IPS-18a (cell line): ENCODE results near the gene SDC3.
A peak's percentile ranks its signal among the peaks of the same experiment; 100 is the strongest.

Experiments used
- H3K27ac ChIP-seq: one replicate; pipeline ENCODE4 v1.5.1; 2013; ENCODE audit warnings: low read length
- H3K27me3 ChIP-seq: one replicate; pipeline ENCODE4 v1.6.1; 2013; ENCODE audit warnings: mild to moderate bottlenecking, low read length; ENCODE audit not compliant: control insufficient read depth, insufficient read depth
- H3K36me3 ChIP-seq: one replicate; pipeline ENCODE4 v1.6.1; 2013; ENCODE audit warnings: low read depth, low read length; ENCODE audit not compliant: control insufficient read depth
- H3K4me1 ChIP-seq: one replicate; pipeline ENCODE4 v1.6.1; 2013; ENCODE audit warnings: low read depth, low read length; ENCODE audit not compliant: control insufficient read depth
- H3K4me3 ChIP-seq: one replicate; pipeline ENCODE4 v1.5.1; 2013; ENCODE audit warnings: low read length
- H3K9ac ChIP-seq: one replicate; pipeline ENCODE4 v1.6.1; 2013; ENCODE audit warnings: mild to moderate bottlenecking, low read length, moderate library complexity
- H3K9me3 ChIP-seq: one replicate; pipeline ENCODE4 v1.6.1; 2013; ENCODE audit warnings: low read depth, low read length; ENCODE audit not compliant: control insufficient read depth

Gene SDC3

DNA sequence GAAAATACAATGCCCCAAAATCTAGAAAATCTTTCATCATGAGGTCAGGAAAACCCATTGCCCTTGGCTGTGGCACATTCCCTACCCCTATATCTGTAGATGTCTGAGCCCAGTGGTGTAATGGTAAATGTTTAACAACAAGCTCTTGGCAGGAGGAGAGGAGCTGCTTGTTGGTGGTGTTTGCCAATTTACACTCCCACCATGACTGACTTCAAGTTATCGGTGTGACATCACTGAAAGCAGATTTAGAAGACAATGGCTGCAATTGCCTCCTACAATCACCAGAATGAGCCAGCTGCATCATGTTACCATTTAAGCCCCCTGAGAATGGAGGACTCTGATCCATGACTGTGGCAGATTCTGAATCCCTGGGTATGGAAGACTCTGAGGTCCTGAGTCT, 70.9 kb downstream of the SDC3 start:
- no peak overlapping the region for H3K27ac ChIP-seq
- no peak overlapping the region for H3K4me3 ChIP-seq
- H3K9ac ChIP-seq: no peak overlapping the region
- peaks cover 12% of the 10 kb centered on the region for H3K4me1 ChIP-seq
- H3K27me3 ChIP-seq: no peaks in the 10 kb centered on the region
- no peaks in the 10 kb centered on the region for H3K9me3 ChIP-seq
- H3K36me3 ChIP-seq: no peaks in the 10 kb centered on the region

DNA sequence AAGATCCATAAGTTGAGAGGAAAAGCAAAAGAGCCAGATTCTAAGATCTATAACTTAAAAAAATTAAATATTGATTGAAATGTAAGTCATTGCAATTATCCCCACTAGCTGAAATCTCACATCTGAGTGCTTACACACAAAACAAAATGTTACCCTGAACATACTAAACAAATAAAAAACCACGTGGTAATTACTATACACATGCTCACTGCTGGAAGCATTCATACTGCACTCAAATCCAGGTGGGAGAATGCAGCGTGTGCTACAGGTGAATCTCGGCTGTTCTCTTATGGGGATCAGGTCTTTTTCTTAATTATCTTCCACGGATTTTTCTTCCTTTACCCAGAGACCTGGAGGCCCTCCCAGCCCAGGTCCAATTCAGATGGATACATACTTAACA, 74.3 kb downstream of the SDC3 start:
- no peaks in the 10 kb centered on the region for H3K9me3 ChIP-seq
- H3K4me3 ChIP-seq: no peak overlapping the region
- no peak overlapping the region for H3K27ac ChIP-seq
- no peaks in the 10 kb centered on the region for H3K36me3 ChIP-seq
- no peak overlapping the region for H3K9ac ChIP-seq
- no peaks in the 10 kb centered on the region for H3K4me1 ChIP-seq
- H3K27me3 ChIP-seq: no peaks in the 10 kb centered on the region

DNA sequence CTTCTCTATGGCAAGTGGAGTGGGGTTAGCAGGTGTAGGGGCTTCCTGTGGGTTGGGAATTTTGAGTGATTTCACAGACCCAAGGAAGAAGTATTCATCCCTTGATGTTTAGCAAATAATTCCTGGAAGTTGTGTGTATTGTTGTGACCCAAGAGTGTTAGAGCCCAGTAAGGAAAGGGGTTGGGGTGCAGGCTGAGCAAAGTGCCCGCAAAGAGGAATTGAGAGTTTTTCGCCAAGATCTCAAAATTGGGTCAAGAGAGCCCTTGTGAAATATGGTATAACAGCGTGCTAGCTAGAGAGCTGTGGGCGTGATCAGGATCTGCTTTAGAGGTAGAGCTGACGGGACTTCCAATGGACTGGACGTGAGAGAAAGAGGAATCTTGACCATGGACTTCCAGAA, 78.0 kb downstream of the SDC3 start:
- Histone ChIP-seq H3K9ac (no peak overlapping the region), H3K9me3 (no peaks in the 10 kb centered on the region), H3K4me1 (no peaks in the 10 kb centered on the region), H3K36me3 (no peaks in the 10 kb centered on the region), H3K4me3 (no peak overlapping the region), H3K27ac (no peak overlapping the region), H3K27me3 (no peaks in the 10 kb centered on the region)

DNA sequence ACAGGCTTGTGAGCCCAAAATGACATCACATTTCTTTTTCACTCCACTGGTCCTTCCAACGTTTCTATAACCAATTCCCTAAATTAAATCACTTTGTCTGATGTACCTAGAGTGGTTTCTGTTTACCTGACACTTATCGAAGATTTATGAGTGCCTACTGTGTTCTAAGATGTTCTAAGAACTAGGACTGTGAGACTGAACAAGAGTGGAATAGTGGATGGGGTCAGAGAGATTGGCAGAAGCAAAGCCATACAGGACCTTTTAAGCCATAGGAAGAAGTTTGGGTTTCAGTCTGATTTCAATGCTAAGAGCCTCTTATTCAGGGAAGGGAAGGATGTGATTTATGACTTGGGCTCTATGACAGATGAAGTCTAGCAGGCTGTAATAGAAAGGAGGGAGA, 78.7 kb downstream of the SDC3 start:
- Histone ChIP-seq H3K27me3 (peaks cover 6% of the 10 kb centered on the region), H3K36me3 (no peaks in the 10 kb centered on the region), H3K9me3 (no peaks in the 10 kb centered on the region), H3K27ac (no peak overlapping the region), H3K9ac (no peak overlapping the region), H3K4me3 (no peak overlapping the region), H3K4me1 (peaks cover 1% of the 10 kb centered on the region)

GRCh38 chr1:30824736-30825429, 83.7 kb downstream of the SDC3 start:
- H3K36me3 ChIP-seq: no peaks in the 10 kb centered on the region
- H3K9me3 ChIP-seq: no peaks in the 10 kb centered on the region
- H3K4me1 ChIP-seq: peaks cover 4% of the 10 kb centered on the region
- no peak overlapping the region for H3K9ac ChIP-seq
- H3K27ac ChIP-seq: no peak overlapping the region
- peak overlapping the region; percentile 54 for H3K4me3 ChIP-seq
- peaks cover 16% of the 10 kb centered on the region for H3K27me3 ChIP-seq

GRCh38 chr1:30823969-30824735, 84.4 kb downstream of the SDC3 start:
- Histone ChIP-seq H3K27me3 (peaks cover 16% of the 10 kb centered on the region), H3K27ac (no peak overlapping the region), H3K4me1 (peaks cover 5% of the 10 kb centered on the region), H3K4me3 (peak overlapping the region; percentile 57), H3K36me3 (no peaks in the 10 kb centered on the region), H3K9me3 (no peaks in the 10 kb centered on the region), H3K9ac (peak overlapping the region; percentile 65)

GRCh38 chr1:30823627-30823968, 85.0 kb downstream of the SDC3 start:
- Histone ChIP-seq H3K9ac (peak overlapping the region; percentile 65), H3K27ac (no peak overlapping the region), H3K9me3 (no peaks in the 10 kb centered on the region), H3K4me1 (peaks cover 11% of the 10 kb centered on the region), H3K36me3 (no peaks in the 10 kb centered on the region), H3K27me3 (peaks cover 16% of the 10 kb centered on the region), H3K4me3 (no peak overlapping the region)

- Histone ChIP-seq H3K9ac (no peak overlapping the region), H3K9me3 (no peaks in the 10 kb centered on the region), H3K4me1 (peaks cover 14% of the 10 kb centered on the region), H3K36me3 (no peaks in the 10 kb centered on the region), H3K27me3 (peaks cover 16% of the 10 kb centered on the region), H3K4me3 (no peak overlapping the region), H3K27ac (no peak overlapping the region)
These were observed 85.5 kb downstream of the SDC3 start for GRCh38 chr1:30822966-30823581.

GRCh38 chr1:30822006-30822405, 86.6 kb downstream of the SDC3 start:
- H3K4me1 ChIP-seq: peaks cover 19% of the 10 kb centered on the region
- no peak overlapping the region for H3K27ac ChIP-seq
- H3K9ac ChIP-seq: no peak overlapping the region
- H3K36me3 ChIP-seq: no peaks in the 10 kb centered on the region
- H3K27me3 ChIP-seq: peaks cover 16% of the 10 kb centered on the region
- no peak overlapping the region for H3K4me3 ChIP-seq
- no peaks in the 10 kb centered on the region for H3K9me3 ChIP-seq

GRCh38 chr1:30820299-30820698, 88.3 kb downstream of the SDC3 start:
- Histone ChIP-seq H3K9ac (no peak overlapping the region), H3K9me3 (no peaks in the 10 kb centered on the region), H3K27ac (no peak overlapping the region), H3K36me3 (no peaks in the 10 kb centered on the region), H3K4me3 (no peak overlapping the region), H3K27me3 (peaks cover 14% of the 10 kb centered on the region), H3K4me1 (peaks cover 31% of the 10 kb centered on the region)
